Endothelial cell of umbilical vein (primary cell): Measurements from ENCODE around the gene SYNDIG1. TPM values are rescaled to one million over a fixed set of nuclear protein-coding genes. Genes with fewer than 3 reads are reported as not detected.

Experiments
- BruUV-seq: library from RNA; stranded (reverse); fragments of 400-500 nt; replicated peaks from 2 replicates; lab custom pipeline; 2021; lab: Mats Ljungman, UMichigan
- CTCF ChIA-PET: fragments of 300-600, 350-600 bp; sonication (Branson Sonifier 250); formaldehyde crosslinking; loops from one replicate; lab custom pipeline; 2021; ENCODE audit warnings: antibody characterized with exemption, inconsistent platforms; lab: Charles Lee
- POLR2A ChIA-PET: fragments of 300-600, 350-600 bp; sonication (Branson Sonifier 250); formaldehyde crosslinking; loops from one replicate; lab custom pipeline; 2021; ENCODE audit warnings: antibody characterized with exemption, inconsistent platforms; lab: Charles Lee
- DNase-seq: peaks from one replicate; pipeline ENCODE4 v3.0.0-alpha.2; 2011; ENCODE audit warnings: low read depth, low spot score
- FAIRE-seq: peaks from 2 replicates; lab custom pipeline; 2011; peaks lifted over from hg19 to GRCh38; lab: Jason Lieb, UNC
- H2AFZ ChIP-seq: 2 replicates; pipeline ENCODE4 v1.6.0; 2012; ENCODE audit warnings: low read depth, low read length, control low read depth, inconsistent platforms
- H3K27ac ChIP-seq: 2 replicates; pipeline ENCODE4 v1.5.1; 2011; ENCODE audit warnings: low read depth, mild to moderate bottlenecking, control low read depth, low read length, moderate library complexity; ENCODE audit not compliant: insufficient read depth
- H3K27me3 ChIP-seq, 2 experiments: 2 replicates each; pipeline versions ENCODE4 v1.6.0 to v1.6.1; 2011; ENCODE audit warnings: low read length in 2 of 2, mixed read lengths in 1 of 2; ENCODE audit not compliant: control insufficient read depth in 2 of 2, insufficient read depth in 2 of 2
- H3K36me3 ChIP-seq, 2 experiments: 2 replicates in 1 of 2; 3 replicates in 1 of 2; pipeline ENCODE4 v1.5.1; 2011; ENCODE audit warnings: low read length in 2 of 2, mild to moderate bottlenecking in 1 of 2, moderate library complexity in 1 of 2; ENCODE audit not compliant: control insufficient read depth in 2 of 2, insufficient read depth in 2 of 2; ENCODE audit errors: extremely low read depth in 1 of 2
- H3K4me1 ChIP-seq: 3 replicates; pipeline ENCODE4 v1.5.1; 2011; ENCODE audit warnings: mild to moderate bottlenecking, low read length; ENCODE audit not compliant: control insufficient read depth, insufficient read depth; ENCODE audit errors: extremely low read depth
- H3K4me2 ChIP-seq: 2 replicates; pipeline ENCODE4 v1.6.1; 2011; ENCODE audit warnings: low read length, control low read depth, mixed read lengths; ENCODE audit not compliant: insufficient read depth
- H3K4me3 ChIP-seq, 3 experiments: fragments of 200-600 bp in 1 of 3; sonication (generic), shearing (Covaris generic) in 1 of 3; replicated peaks in 1 of 3; 2 replicates each; pipeline ENCODE4 v1.5.1; 2011 to 2016; ENCODE audit warnings: control low read depth in 3 of 3, low read length in 3 of 3, mild to moderate bottlenecking in 2 of 3, inconsistent platforms in 1 of 3, low read depth in 1 of 3, moderate library complexity in 1 of 3; ENCODE audit not compliant: insufficient read depth in 1 of 3
- H3K79me2 ChIP-seq: 2 replicates; pipeline ENCODE4 v1.6.0; 2012; ENCODE audit warnings: low read length, inconsistent platforms; ENCODE audit not compliant: control insufficient read depth, insufficient read depth
- H3K9ac ChIP-seq: replicated peaks from 2 replicates; pipeline ENCODE3; 2011; ENCODE audit warnings: low read length, control low read depth; ENCODE audit not compliant: insufficient read depth; ENCODE audit errors: extremely low read depth
- H3K9me1 ChIP-seq: replicated peaks from 3 replicates; pipeline ENCODE4 v1.6.0; 2011; ENCODE audit warnings: mild to moderate bottlenecking, low read length; ENCODE audit not compliant: control insufficient read depth, insufficient read depth; ENCODE audit errors: extremely low read depth
- H3K9me3 ChIP-seq: replicated peaks from 2 replicates; pipeline ENCODE4 v1.5.1; 2012; ENCODE audit warnings: low read length, inconsistent platforms; ENCODE audit not compliant: control insufficient read depth, insufficient read depth
- H4K20me1 ChIP-seq: replicated peaks from 2 replicates; pipeline ENCODE3; 2011; ENCODE audit warnings: mild to moderate bottlenecking, low read length; ENCODE audit not compliant: control insufficient read depth, insufficient read depth; ENCODE audit errors: extremely low read depth
- EZH2 ChIP-seq: IDR thresholded peaks from 2 replicates; pipeline ENCODE4 v1.6.1; 2012; ENCODE audit warnings: borderline replicate concordance, low read depth, mild to moderate bottlenecking, moderate library complexity, low read length, inconsistent platforms; ENCODE audit not compliant: severe bottlenecking
- FOS ChIP-seq: IDR thresholded peaks from 2 replicates; pipeline ENCODE4 v1.6.1; 2011; ENCODE audit warnings: mild to moderate bottlenecking, low read length, moderate library complexity, borderline replicate concordance; ENCODE audit not compliant: insufficient read depth
- GATA2 ChIP-seq: IDR thresholded peaks from 2 replicates; pipeline ENCODE4 v1.7.0; 2011; ENCODE audit warnings: low read depth, mild to moderate bottlenecking, moderate library complexity, mixed read lengths, low read length; ENCODE audit not compliant: insufficient read length, insufficient read depth
- JUN ChIP-seq: IDR thresholded peaks from 2 replicates; pipeline ENCODE4 v1.6.1; 2011; ENCODE audit warnings: borderline replicate concordance, low read depth; ENCODE audit not compliant: insufficient read length, insufficient read depth
- MYC ChIP-seq: IDR thresholded peaks from one replicate; pipeline ENCODE4 v1.6.1; 2011; ENCODE audit warnings: mild to moderate bottlenecking, low read depth, low read length
- POLR2A ChIP-seq: IDR thresholded peaks from 2 replicates; pipeline ENCODE4 v1.6.1; 2012; ENCODE audit warnings: low read depth, mild to moderate bottlenecking, control low read depth, low read length
- POLR2AphosphoS5 ChIP-seq: IDR thresholded peaks from 2 replicates; pipeline ENCODE4 v1.6.1; 2012; ENCODE audit warnings: low read depth, mild to moderate bottlenecking, control low read depth, low read length, moderate library complexity; ENCODE audit not compliant: insufficient read depth
- dilution Hi-C: fragments of 300-500 bp; cut with MboI; formaldehyde crosslinking; loops from one replicate; pipeline ENCODE4 v1.15.0; 2019; ENCODE audit warnings: low sequenced_read_pairs; ENCODE audit not compliant: extremely low pct_ligation_motif_present
- intact Hi-C: fragments of 100-400 bp; cut with micrococcal nuclease; formaldehyde crosslinking; loops from one replicate; pipeline ENCODE4 v1.10.0; 2022
- polyA plus RNA-seq, 4 experiments: library from polyadenylated mRNA; depleted of rRNA in 3 of 4; stranded (reverse) in 3 of 4; unstranded in 1 of 4; fragments of >200 nt; gene quantifications; 2 replicates each; pipeline versions ENCODE4 v1.2.1 to v1.2.3, GENCODE V29; 2011 to 2012; ENCODE audit warnings: missing spikeins in 1 of 4
- total RNA-seq: library from RNA; stranded (reverse); gene quantifications from 2 replicates; pipeline ENCODE4 v1.2.3, GENCODE V29; 2021
- TF ChIP-seq, protein P1 (sequence below): IDR thresholded peaks from 2 replicates; pipeline ENCODE4 v1.6.1; 2011; ENCODE audit not compliant: insufficient read depth, insufficient read length
- TF ChIP-seq, protein P2 (sequence below), 2 donors: IDR thresholded peaks; 1 replicate in 1 of 2; 2 replicates in 1 of 2; pipeline ENCODE4 v1.5.1; 2011; ENCODE audit warnings: low read length in 2 of 2, mild to moderate bottlenecking in 2 of 2, moderate library complexity in 2 of 2, control low read depth in 1 of 2, inconsistent platforms in 1 of 2, low read depth in 1 of 2; ENCODE audit not compliant: insufficient read depth in 1 of 2; ENCODE audit errors: extremely low read depth in 1 of 2

The SYNDIG1 gene
- total and polyA plus RNA-seq, 2 donors (not counting 3 experiments of a cell fraction or from before 2014, with no cell fraction given), result not detected

DNA sequence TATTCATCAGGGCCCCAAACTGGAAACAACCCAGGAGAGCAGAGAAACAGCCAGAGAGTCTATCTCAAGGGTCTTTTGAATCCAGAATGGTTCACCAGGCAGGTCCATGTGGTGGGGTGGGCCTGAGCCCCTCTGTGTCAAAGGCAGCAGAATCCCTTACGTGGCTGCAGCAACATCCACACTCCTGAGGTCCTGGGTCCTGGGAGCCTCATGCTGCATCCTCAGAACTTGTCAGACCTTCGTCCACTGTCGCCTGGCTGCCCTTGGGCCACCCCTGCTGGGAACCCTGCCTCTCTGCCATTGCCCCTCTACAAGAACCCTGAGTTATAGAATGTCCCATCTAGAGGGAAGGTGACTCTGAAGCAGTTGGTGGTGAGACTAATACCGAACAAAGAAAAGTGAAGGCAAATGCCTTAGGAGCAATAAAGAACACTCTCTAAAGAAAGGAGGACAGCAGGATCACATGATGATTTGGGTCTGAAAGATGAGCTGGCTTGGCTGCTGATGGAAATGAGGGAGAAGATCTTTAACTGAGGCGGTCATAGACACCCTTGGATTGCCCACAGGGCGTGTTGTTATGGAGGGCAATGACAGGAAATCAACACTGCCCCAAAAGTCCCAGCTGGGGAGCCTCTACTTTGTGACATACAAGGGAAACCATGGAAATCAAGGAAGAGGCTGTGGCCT, 161.2 kb downstream of the SYNDIG1 start:
- dilution Hi-C loops, result no loop called here
- DNase-seq (no peak), FAIRE-seq (no peak)
- intact Hi-C loops, result no loop called here
- Histone ChIP-seq H3K9me1 (no peaks in the 10 kb centered on the region), H3K27ac (no peak overlapping the region), H3K9ac (no peak overlapping the region), H3K4me1 (no peaks in the 10 kb centered on the region), H4K20me1 (no peaks in the 10 kb centered on the region), H3K4me2 (no peak overlapping the region), H2AFZ (no peak overlapping the region), H3K79me2 (no peaks in the 10 kb centered on the region), H3K4me3 (no peak overlapping the region), H3K27me3 (no peaks in the 10 kb centered on the region), H3K36me3 (no peaks in the 10 kb centered on the region), H3K9me3 (no peaks in the 10 kb centered on the region)
- TF ChIP-seq JUN (no peak), GATA2 (no peak), POLR2AphosphoS5 (no peak), EZH2 (no peak), MYC (no peak), POLR2A (no peak), FOS (no peak)
- TF ChIP-seq, protein P1, sequence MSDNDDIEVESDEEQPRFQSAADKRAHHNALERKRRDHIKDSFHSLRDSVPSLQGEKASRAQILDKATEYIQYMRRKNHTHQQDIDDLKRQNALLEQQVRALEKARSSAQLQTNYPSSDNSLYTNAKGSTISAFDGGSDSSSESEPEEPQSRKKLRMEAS, result no peak
- TF ChIP-seq, protein P2, sequence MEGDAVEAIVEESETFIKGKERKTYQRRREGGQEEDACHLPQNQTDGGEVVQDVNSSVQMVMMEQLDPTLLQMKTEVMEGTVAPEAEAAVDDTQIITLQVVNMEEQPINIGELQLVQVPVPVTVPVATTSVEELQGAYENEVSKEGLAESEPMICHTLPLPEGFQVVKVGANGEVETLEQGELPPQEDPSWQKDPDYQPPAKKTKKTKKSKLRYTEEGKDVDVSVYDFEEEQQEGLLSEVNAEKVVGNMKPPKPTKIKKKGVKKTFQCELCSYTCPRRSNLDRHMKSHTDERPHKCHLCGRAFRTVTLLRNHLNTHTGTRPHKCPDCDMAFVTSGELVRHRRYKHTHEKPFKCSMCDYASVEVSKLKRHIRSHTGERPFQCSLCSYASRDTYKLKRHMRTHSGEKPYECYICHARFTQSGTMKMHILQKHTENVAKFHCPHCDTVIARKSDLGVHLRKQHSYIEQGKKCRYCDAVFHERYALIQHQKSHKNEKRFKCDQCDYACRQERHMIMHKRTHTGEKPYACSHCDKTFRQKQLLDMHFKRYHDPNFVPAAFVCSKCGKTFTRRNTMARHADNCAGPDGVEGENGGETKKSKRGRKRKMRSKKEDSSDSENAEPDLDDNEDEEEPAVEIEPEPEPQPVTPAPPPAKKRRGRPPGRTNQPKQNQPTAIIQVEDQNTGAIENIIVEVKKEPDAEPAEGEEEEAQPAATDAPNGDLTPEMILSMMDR (IDR thresholded peaks at IDR 0.05; ENCODE audit: extremely low read depth in 1 of 2, insufficient read depth in 1 of 2, low read depth in 1 of 2, low read length in 2 of 2), result no peak
- POLR2A ChIA-PET, result no interaction called here
- CTCF ChIA-PET, result no interaction called here
- BruUV-seq, result no TSS peak
